CD14-positive monocyte (primary cell): Measurements from ENCODE around the gene BCL2L15. TPM values are rescaled to one million over a fixed set of nuclear protein-coding genes. Genes with fewer than 3 reads are reported as not detected.
A peak's percentile ranks its signal among the peaks of the same experiment; 100 is the strongest.

Experiments
- DNase-seq, 3 donors: peaks; one replicate each; pipeline ENCODE4 v3.0.0-alpha.2; 2011 to 2022
- H2AFZ ChIP-seq: 2 replicates; pipeline ENCODE4 v1.6.0; 2012; ENCODE audit warnings: mild to moderate bottlenecking, low read depth, low read length, inconsistent platforms; ENCODE audit not compliant: insufficient read depth, poor library complexity, severe bottlenecking
- H3K27ac ChIP-seq, 2 donors: 1 replicate in 1 of 2; 2 replicates in 1 of 2; pipeline ENCODE4 v1.5.1; 2012 to 2013; ENCODE audit warnings: low read length in 2 of 2, control low read depth in 1 of 2, inconsistent platforms in 1 of 2, low read depth in 1 of 2, mild to moderate bottlenecking in 1 of 2
- H3K27me3 ChIP-seq, 2 donors: one replicate each; pipeline versions ENCODE4 v1.6.0 to v1.6.1; 2011 to 2013; ENCODE audit warnings: low read length in 2 of 2; ENCODE audit not compliant: control insufficient read depth in 2 of 2, insufficient read depth in 2 of 2
- H3K36me3 ChIP-seq, 2 donors: replicated peaks in 1 of 2; 1 replicate in 1 of 2; 2 replicates in 1 of 2; pipeline versions ENCODE4 v1.5.1 to v1.6.1; 2012 to 2013; ENCODE audit warnings: low read length in 2 of 2, control low read depth in 1 of 2, inconsistent platforms in 1 of 2, mild to moderate bottlenecking in 1 of 2; ENCODE audit not compliant: insufficient read depth in 2 of 2, control insufficient read depth in 1 of 2
- H3K4me1 ChIP-seq, 2 donors: 1 replicate in 1 of 2; 2 replicates in 1 of 2; pipeline versions ENCODE4 v1.5.1 to v1.6.1; 2012 to 2013; ENCODE audit warnings: low read length in 2 of 2, control low read depth in 1 of 2, inconsistent platforms in 1 of 2, mild to moderate bottlenecking in 1 of 2, moderate library complexity in 1 of 2; ENCODE audit not compliant: insufficient read depth in 2 of 2, control insufficient read depth in 1 of 2
- H3K4me2 ChIP-seq: replicated peaks from 2 replicates; pipeline ENCODE3; 2012; ENCODE audit warnings: low read length, moderate library complexity, mild to moderate bottlenecking; ENCODE audit not compliant: poor library complexity, severe bottlenecking; ENCODE audit errors: extremely low read depth
- H3K4me3 ChIP-seq, 3 experiments: fragments of 200-600 bp in 1 of 3; sonication (generic) in 1 of 3; replicated peaks in 1 of 3; 1 replicate in 2 of 3; 2 replicates in 1 of 3; pipeline ENCODE4 v1.5.1; 2011 to 2013; ENCODE audit warnings: low read length in 3 of 3, mild to moderate bottlenecking in 3 of 3, control low read depth in 2 of 3, low read depth in 2 of 3, inconsistent platforms in 1 of 3, moderate library complexity in 1 of 3
- H3K79me2 ChIP-seq: 2 replicates; pipeline ENCODE4 v1.6.0; 2012; ENCODE audit warnings: mild to moderate bottlenecking, control low read depth, inconsistent platforms, low read length, moderate library complexity; ENCODE audit not compliant: insufficient read depth
- H3K9ac ChIP-seq: 2 replicates; pipeline ENCODE4 v1.6.0; 2017; ENCODE audit warnings: low read length, mild to moderate bottlenecking; ENCODE audit not compliant: insufficient read depth, poor library complexity, severe bottlenecking
- H3K9me3 ChIP-seq, 2 donors: replicated peaks in 1 of 2; 1 replicate in 1 of 2; 2 replicates in 1 of 2; pipeline versions ENCODE4 v1.5.1 to v1.6.1; 2012 to 2013; ENCODE audit warnings: low read length in 2 of 2, control low read depth in 1 of 2; ENCODE audit not compliant: control insufficient read depth in 1 of 2, insufficient read depth in 1 of 2
- H4K20me1 ChIP-seq: 2 replicates; pipeline ENCODE4 v1.6.0; 2012; ENCODE audit warnings: mild to moderate bottlenecking, low read length, control low read depth, moderate library complexity; ENCODE audit not compliant: insufficient read depth
- H3K27ac Mint-ChIP-seq, 7 donors: one replicate each; pipeline ENCODE4 v1.8.0; 2020; ENCODE audit warnings: mild to moderate bottlenecking in 7 of 7, mixed read lengths in 7 of 7, moderate library complexity in 6 of 7, inconsistent platforms in 2 of 7
- H3K27me3 Mint-ChIP-seq, 3 donors: one replicate each; pipeline ENCODE4 v1.8.0; 2021 to 2022; ENCODE audit warnings: low read depth in 3 of 3, mild to moderate bottlenecking in 3 of 3, mixed read lengths in 3 of 3, moderate library complexity in 3 of 3, inconsistent platforms in 1 of 3
- H3K36me3 Mint-ChIP-seq, 2 donors: one replicate each; pipeline ENCODE4 v1.8.0; 2020; ENCODE audit warnings: mixed read lengths in 2 of 2, inconsistent platforms in 1 of 2, mild to moderate bottlenecking in 1 of 2
- H3K4me1 Mint-ChIP-seq: one replicate; pipeline ENCODE4 v1.8.0; 2020; ENCODE audit warnings: mild to moderate bottlenecking, mixed read lengths
- H3K4me3 Mint-ChIP-seq, 2 donors: one replicate each; pipeline ENCODE4 v1.8.0; 2020; ENCODE audit warnings: mild to moderate bottlenecking in 2 of 2, mixed read lengths in 2 of 2, moderate library complexity in 1 of 2
- H3K9me3 Mint-ChIP-seq, 7 donors: one replicate each; pipeline ENCODE4 v1.8.0; 2020 to 2022; ENCODE audit warnings: mixed read lengths in 7 of 7, mild to moderate bottlenecking in 6 of 7, moderate library complexity in 6 of 7, inconsistent platforms in 2 of 7
- CTCF ChIP-seq: fragments of 200-600 bp; IDR thresholded peaks from one replicate; pipeline ENCODE4 v1.8.0; 2022; ENCODE audit warnings: antibody characterized with exemption, mild to moderate bottlenecking
- WGBS: methylation state at CpG from one replicate; pipeline ENCODE4 v1.1.5; 2013; ENCODE audit warnings: missing lambda C conversion rate; ENCODE audit not compliant: insufficient coverage; 5-methylcytosine and 5-hydroxymethylcytosine counted together
- intact Hi-C, 2 donors: fragments of 100-400 bp; cut with micrococcal nuclease; formaldehyde crosslinking; loops; one replicate each; pipeline versions ENCODE4 v1.15.0 to v1.15.1; 2023
- polyA plus RNA-seq, 3 donors: library from polyadenylated mRNA; depleted of rRNA in 1 of 3; unstranded in 2 of 3; stranded (reverse) in 1 of 3; fragments of 300-500 nt in 2 of 3; fragments of >200 nt in 1 of 3; fragmentation: Illumina TruSeq in 2 of 3; gene quantifications; 1 replicate in 2 of 3; 2 replicates in 1 of 3; pipeline ENCODE4 v1.2.3, GENCODE V29; 2012 to 2021

The BCL2L15 gene
- polyA plus RNA-seq, 3 donors = 0.73 TPM; not detected in 2

GRCh38 chr1:113899111-113899510 lies 11.7 kb upstream of the BCL2L15 start:
- Histone ChIP-seq H3K27me3 (no peaks in the 10 kb centered on the region), H3K79me2 (peaks cover 68% of the 10 kb centered on the region), H3K27ac (no peak overlapping the region), H4K20me1 (no peaks in the 10 kb centered on the region), H3K4me2 (no peak overlapping the region), H3K4me1 (peaks cover 22 to 44% of the 10 kb centered on the region in 2 donors), H3K9ac (no peak overlapping the region), H3K4me3 (no peak overlapping the region), H3K9me3 (no peaks in the 10 kb centered on the region), H3K36me3 (peaks cover 46 to 73% of the 10 kb centered on the region in 2 donors), H2AFZ (no peak overlapping the region)
- H3K4me3 Mint-ChIP-seq = no peak overlapping the region
- no peak for TF ChIP-seq CTCF
- peak overlapping the region in 2 of 7 donors; percentile 71 to 81 for H3K27ac Mint-ChIP-seq
- DNase-seq = no peak
- no peaks in the 10 kb centered on the region for H3K9me3 Mint-ChIP-seq
- H3K36me3 Mint-ChIP-seq = peaks cover 66 to 83% of the 10 kb centered on the region in 2 donors
- intact Hi-C loops = no loop called here
- peaks cover 0 to 2% (median 0%) of the 10 kb centered on the region in 3 donors for H3K27me3 Mint-ChIP-seq
- H3K4me1 Mint-ChIP-seq = peaks cover 52% of the 10 kb centered on the region

- H3K79me2 ChIP-seq = peaks cover 61% of the 10 kb centered on the region
- DNase-seq = peak; percentile 25 to 59 (median 31)
- H3K9ac ChIP-seq = no peak overlapping the region
- H3K27me3 ChIP-seq = no peaks in the 10 kb centered on the region
- Mint-ChIP-seq H3K27me3 (peaks cover 0 to 2% (median 0%) of the 10 kb centered on the region in 3 donors), H3K9me3 (no peaks in the 10 kb centered on the region), H3K4me1 (peaks cover 44% of the 10 kb centered on the region), H3K27ac (peak overlapping the region in 5 of 7 donors; percentile 11 to 81 (median 71)), H3K4me3 (no peak overlapping the region), H3K36me3 (peaks cover 70 to 91% of the 10 kb centered on the region in 2 donors)
- intact Hi-C loops = no loop called here
- no peak for TF ChIP-seq CTCF
- H2AFZ ChIP-seq = no peak overlapping the region
- peaks cover 49 to 80% of the 10 kb centered on the region in 2 donors for H3K36me3 ChIP-seq
- H3K4me2 ChIP-seq = no peak overlapping the region
- peak overlapping the region in 1 of 2 donors; percentile 7 for H3K27ac ChIP-seq
- H3K9me3 ChIP-seq = no peaks in the 10 kb centered on the region
- peaks cover 14 to 36% of the 10 kb centered on the region in 2 donors for H3K4me1 ChIP-seq
- no CpG with 5 or more reads among the region's 1 CpG for WGBS
- no peak overlapping the region for H3K4me3 ChIP-seq
- no peaks in the 10 kb centered on the region for H4K20me1 ChIP-seq
These were observed 10.9 kb upstream of the BCL2L15 start for GRCh38 chr1:113898241-113898814.
